GM19328 (cell line): ENCODE results near the gene IZUMO4.

Source experiments
- ATAC-seq: cut with Tn5 transposase; IDR thresholded peaks from one replicate; pipeline ENCODE4 v1.9.1; 2021; ENCODE audit warnings: mild to moderate bottlenecking, moderate library complexity; ENCODE audit not compliant: unreplicated experiment

Gene IZUMO4

GRCh38 chr19:2103045-2103707, 6.5 kb downstream of the IZUMO4 start:
- no peak for ATAC-seq

GRCh38 chr19:2108251-2109016, 11.7 kb downstream of the IZUMO4 start:
- ATAC-seq: no peak

GRCh38 chr19:2109046-2109864, 12.5 kb downstream of the IZUMO4 start:
- ATAC-seq: no peak

GRCh38 chr19:2110822-2111221, 14.1 kb downstream of the IZUMO4 start:
- ATAC-seq: no peak

GRCh38 chr19:2111425-2111824, 14.7 kb downstream of the IZUMO4 start:
- no peak for ATAC-seq

- no peak for ATAC-seq
Observed at GRCh38 chr19:2111886-2112285, 15.2 kb downstream of the IZUMO4 start.

- no peak for ATAC-seq
Observed at GRCh38 chr19:2112516-2113320, 16.0 kb downstream of the IZUMO4 start.

GRCh38 chr19:2113439-2114211, 16.9 kb downstream of the IZUMO4 start:
- no peak for ATAC-seq

GRCh38 chr19:2114218-2114617, 17.5 kb downstream of the IZUMO4 start:
- ATAC-seq: no peak

- ATAC-seq: no peak
Observed at GRCh38 chr19:2114821-2115220, 18.1 kb downstream of the IZUMO4 start.

GRCh38 chr19:2115324-2115723, 18.6 kb downstream of the IZUMO4 start:
- ATAC-seq: no peak

- ATAC-seq: no peak
Observed at GRCh38 chr19:2115911-2116426, 19.3 kb downstream of the IZUMO4 start.

GRCh38 chr19:2116507-2116906, 19.8 kb downstream of the IZUMO4 start:
- ATAC-seq: no peak

GRCh38 chr19:2117215-2117960, 20.7 kb downstream of the IZUMO4 start:
- no peak for ATAC-seq

GRCh38 chr19:2118438-2118837, 21.7 kb downstream of the IZUMO4 start:
- ATAC-seq: no peak

GRCh38 chr19:2119921-2120785, 23.4 kb downstream of the IZUMO4 start:
- ATAC-seq: no peak

GRCh38 chr19:2120821-2121220, 24.1 kb downstream of the IZUMO4 start:
- no peak for ATAC-seq

GRCh38 chr19:2121416-2122051, 24.8 kb downstream of the IZUMO4 start:
- ATAC-seq: no peak
